Left ventricle myocardium inferior (tissue), 1 donor: ENCODE measurements around the gene RAD51B. TPM values are rescaled to one million over a fixed set of nuclear protein-coding genes. Genes with fewer than 3 reads are reported as not detected.

Experiments used
- DNase-seq: peaks from one replicate; pipeline ENCODE4 v3.0.0-alpha.2; 2020
- H3K27ac ChIP-seq: fragments of 200-600 bp; replicated peaks from 2 replicates; pipeline ENCODE4 v1.8.0; 2021
- H3K27me3 ChIP-seq: fragments of 200-600 bp; 2 replicates; pipeline ENCODE4 v1.8.0; 2021; ENCODE audit warnings: low read depth
- H3K36me3 ChIP-seq: fragments of 200-600 bp; 2 replicates; pipeline ENCODE4 v1.8.0; 2021
- H3K4me1 ChIP-seq: fragments of 200-600 bp; 2 replicates; pipeline ENCODE4 v1.8.0; 2021
- H3K4me3 ChIP-seq: fragments of 200-600 bp; 2 replicates; pipeline ENCODE4 v1.8.0; 2021; ENCODE audit warnings: mild to moderate bottlenecking, moderate library complexity
- H3K9me3 ChIP-seq: fragments of 200-600 bp; replicated peaks from 2 replicates; pipeline ENCODE4 v1.8.0; 2021
- intact Hi-C: fragments of 100-400 bp; cut with micrococcal nuclease; formaldehyde crosslinking; loops from one replicate; pipeline ENCODE4 v1.11.0; 2022
- total RNA-seq: library from RNA; stranded (reverse); fragmentation: NEBNext Ultra II Directional; extraction: Animal tissue kit (Norgen Biotek cat#: 25700); gene quantifications from one replicate; pipeline ENCODE4 v1.2.1, GENCODE V29; 2021
- TF ChIP-seq, protein P1 (sequence below): fragments of 200-600 bp; IDR thresholded peaks from 2 replicates; pipeline ENCODE4 v1.8.0; 2021; ENCODE audit warnings: antibody characterized with exemption, mild to moderate bottlenecking, borderline replicate concordance
- donor health status: DM: no; HTN: yes; CAD: no; lungs with severe emphysema.

RAD51B gene
- total RNA-seq, 1 donor from 2014 or later = 2.4 TPM

- TF ChIP-seq, protein P1, sequence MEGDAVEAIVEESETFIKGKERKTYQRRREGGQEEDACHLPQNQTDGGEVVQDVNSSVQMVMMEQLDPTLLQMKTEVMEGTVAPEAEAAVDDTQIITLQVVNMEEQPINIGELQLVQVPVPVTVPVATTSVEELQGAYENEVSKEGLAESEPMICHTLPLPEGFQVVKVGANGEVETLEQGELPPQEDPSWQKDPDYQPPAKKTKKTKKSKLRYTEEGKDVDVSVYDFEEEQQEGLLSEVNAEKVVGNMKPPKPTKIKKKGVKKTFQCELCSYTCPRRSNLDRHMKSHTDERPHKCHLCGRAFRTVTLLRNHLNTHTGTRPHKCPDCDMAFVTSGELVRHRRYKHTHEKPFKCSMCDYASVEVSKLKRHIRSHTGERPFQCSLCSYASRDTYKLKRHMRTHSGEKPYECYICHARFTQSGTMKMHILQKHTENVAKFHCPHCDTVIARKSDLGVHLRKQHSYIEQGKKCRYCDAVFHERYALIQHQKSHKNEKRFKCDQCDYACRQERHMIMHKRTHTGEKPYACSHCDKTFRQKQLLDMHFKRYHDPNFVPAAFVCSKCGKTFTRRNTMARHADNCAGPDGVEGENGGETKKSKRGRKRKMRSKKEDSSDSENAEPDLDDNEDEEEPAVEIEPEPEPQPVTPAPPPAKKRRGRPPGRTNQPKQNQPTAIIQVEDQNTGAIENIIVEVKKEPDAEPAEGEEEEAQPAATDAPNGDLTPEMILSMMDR = no peak
- intact Hi-C loops = no loop called here
- Histone ChIP-seq H3K27me3 (no peaks in the 10 kb centered on the region), H3K4me3 (no peak overlapping the region), H3K36me3 (no peaks in the 10 kb centered on the region), H3K27ac (peak overlapping the region; percentile 41), H3K9me3 (no peaks in the 10 kb centered on the region), H3K4me1 (peaks cover 21% of the 10 kb centered on the region)
- no peak for DNase-seq
These were observed 663.3 kb downstream of the RAD51B start for GRCh38 chr14:68482772-68483395.

GRCh38 chr14:68486033-68486732, 666.6 kb downstream of the RAD51B start:
- TF ChIP-seq, protein P1 = no peak
- no peak overlapping the region for H3K4me3 ChIP-seq
- H3K36me3 ChIP-seq = no peaks in the 10 kb centered on the region
- no peak for DNase-seq
- intact Hi-C loops = no loop called here
- H3K27me3 ChIP-seq = no peaks in the 10 kb centered on the region
- H3K9me3 ChIP-seq = no peaks in the 10 kb centered on the region
- no peak overlapping the region for H3K27ac ChIP-seq
- peaks cover 21% of the 10 kb centered on the region for H3K4me1 ChIP-seq

GRCh38 chr14:68486809-68487208, 667.2 kb downstream of the RAD51B start:
- no peak overlapping the region for H3K27ac ChIP-seq
- H3K9me3 ChIP-seq = no peaks in the 10 kb centered on the region
- H3K27me3 ChIP-seq = no peaks in the 10 kb centered on the region
- intact Hi-C loops = no loop called here
- DNase-seq = no peak
- peaks cover 21% of the 10 kb centered on the region for H3K4me1 ChIP-seq
- TF ChIP-seq, protein P1 = no peak
- no peak overlapping the region for H3K4me3 ChIP-seq
- H3K36me3 ChIP-seq = no peaks in the 10 kb centered on the region

DNA sequence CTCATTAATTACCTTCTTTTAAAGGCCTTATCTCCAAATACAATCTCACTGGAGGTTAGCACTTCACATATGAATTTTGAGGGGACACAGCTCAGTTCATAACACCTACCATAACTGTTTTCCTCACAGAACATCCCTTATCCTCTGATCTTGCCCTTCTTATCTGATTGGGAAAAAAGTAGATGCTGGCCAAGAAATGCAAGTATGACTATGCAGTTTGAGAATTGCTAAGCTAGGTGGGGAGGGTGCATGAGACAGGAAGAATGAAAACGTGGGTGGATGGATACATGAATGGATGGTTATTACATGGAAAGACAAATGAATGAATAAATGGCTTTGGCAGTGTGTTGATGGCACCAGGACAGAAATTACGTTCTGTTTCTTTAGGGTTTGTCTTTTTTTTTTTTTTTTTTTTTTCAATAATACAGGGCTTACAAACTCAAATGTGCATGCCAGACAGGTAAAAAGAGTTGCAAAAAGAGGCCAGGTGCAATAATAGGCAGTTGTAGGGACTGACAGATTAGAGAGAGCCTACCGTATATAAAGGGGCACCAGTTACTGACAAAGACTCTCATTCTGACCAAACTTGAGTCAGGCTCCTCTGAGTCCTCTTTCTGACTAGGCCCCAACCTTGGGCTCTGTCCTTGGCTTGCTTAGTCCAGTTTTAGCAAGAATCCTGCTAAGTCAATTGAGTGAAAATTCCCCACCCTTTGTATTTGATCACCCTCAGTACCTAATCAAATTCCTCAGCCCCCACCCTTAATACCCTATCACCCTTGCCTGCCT, 668.4 kb downstream of the RAD51B start:
- Histone ChIP-seq H3K4me3 (no peak overlapping the region), H3K36me3 (no peaks in the 10 kb centered on the region), H3K4me1 (peaks cover 16% of the 10 kb centered on the region), H3K27ac (no peak overlapping the region), H3K27me3 (no peaks in the 10 kb centered on the region), H3K9me3 (no peaks in the 10 kb centered on the region)
- no peak for DNase-seq
- TF ChIP-seq, protein P1 = no peak
- intact Hi-C loops = no loop called here

DNA sequence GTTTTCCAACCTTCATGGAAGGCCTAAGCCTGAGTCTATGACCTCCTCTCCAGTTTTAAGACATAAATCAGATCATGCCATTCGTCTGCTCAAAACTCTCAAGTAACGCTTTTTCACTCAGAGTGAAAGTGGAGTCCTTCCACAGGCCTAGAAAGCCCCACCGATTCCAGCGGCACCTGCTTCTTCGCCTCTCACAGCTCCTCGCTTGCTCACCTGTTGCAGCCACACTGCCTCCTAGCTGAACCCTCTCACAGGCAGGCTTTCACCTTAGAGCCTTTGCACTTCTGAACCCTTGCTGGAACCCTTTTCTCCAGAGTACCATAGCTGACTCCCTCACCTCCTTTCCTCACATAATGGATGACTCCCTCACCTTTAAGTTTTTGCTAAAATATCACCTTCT, 672.2 kb downstream of the RAD51B start:
- Histone ChIP-seq H3K9me3 (no peaks in the 10 kb centered on the region), H3K4me3 (no peak overlapping the region), H3K27me3 (no peaks in the 10 kb centered on the region), H3K36me3 (no peaks in the 10 kb centered on the region), H3K4me1 (peaks cover 8% of the 10 kb centered on the region), H3K27ac (no peak overlapping the region)
- intact Hi-C loops = no loop called here
- DNase-seq = no peak
- TF ChIP-seq, protein P1 = no peak
